Measurements from ENCODE around the gene AP3M1.

DNA sequence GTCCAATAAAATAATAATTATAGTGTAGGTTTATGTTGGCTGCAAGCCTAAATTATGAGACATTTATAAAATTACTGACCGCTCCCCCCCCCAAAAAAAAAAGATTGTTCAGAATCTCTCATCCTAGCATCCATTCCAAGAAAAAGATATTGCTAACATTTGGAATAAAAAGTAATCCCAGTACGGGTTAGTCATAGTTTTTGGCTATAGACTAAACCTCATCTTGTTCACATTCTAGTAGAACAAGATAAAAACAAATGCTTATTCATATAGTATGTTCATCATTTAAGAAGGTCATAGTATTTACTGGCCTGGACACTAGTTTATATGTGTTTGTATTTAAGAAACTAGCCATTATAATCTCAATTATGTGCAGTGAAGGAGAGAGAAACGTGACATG is 44.4 kb upstream of the AP3M1 start:
- TF ChIP-seq YY1 (IDR thresholded peaks at IDR 0.05; ENCODE audit: insufficient read depth, insufficient read length) (no peak), ZNF274 (IDR thresholded peaks at IDR 0.05; ENCODE audit: low read depth, low read length) (no peak), SUZ12 (IDR thresholded peaks at IDR 0.05; ENCODE audit: extremely low read depth, insufficient read depth, insufficient read length) (no peak)

Measured in NT2/D1 (cell line).